K562 (cell line): ENCODE data around the gene PRKAG2. TPM values are rescaled to one million over a fixed set of nuclear protein-coding genes. Genes with fewer than 3 reads are reported as not detected.

Source experiments
- ATAC-seq: fragments of 200-7000 bp; cut with Tn5 transposase; 3 replicates; pipeline ENCODE4 v1.9.1; 2020; ENCODE audit warnings: moderate library complexity
- BruUV-seq: library from RNA; stranded (reverse); fragments of 400-500 nt; replicated peaks from 2 replicates; lab custom pipeline; 2021; lab: Mats Ljungman, UMichigan
- CTCF ChIA-PET: fragments of 300-600 bp; formaldehyde crosslinking; extraction: SDS; loops from one replicate; lab custom pipeline; 2021; ENCODE audit warnings: low intra/inter-chr PET ratio; lab: Yijun Ruan, JAX
- POLR2A ChIA-PET: fragments of 300-600, 350-650 bp; sonication (Branson Sonifier 250); formaldehyde crosslinking; extraction: SDS; loops from one replicate; lab custom pipeline; 2021; ENCODE audit warnings: antibody characterized with exemption, inconsistent platforms; lab: Yijun Ruan, JAX
- DNase-seq, 4 experiments: peaks; one replicate each; pipeline versions ENCODE4 v3.0.0 to v3.0.0-alpha.2; 2011 to 2018; ENCODE audit warnings: low spot score in 3 of 4, mixed read lengths in 3 of 4; ENCODE audit errors: extremely low read depth in 1 of 4
- FAIRE-seq: peaks from 2 replicates; lab custom pipeline; 2011; peaks lifted over from hg19 to GRCh38; lab: Jason Lieb, UNC
- H2AFZ ChIP-seq: 2 replicates; pipeline ENCODE4 v1.6.0; 2011; ENCODE audit warnings: low read depth, low read length, control low read depth, inconsistent platforms
- H3K27ac ChIP-seq: fragments of 200-600 bp; 3 replicates; pipeline ENCODE4 v1.8.0; 2011; ENCODE audit warnings: low read depth, mild to moderate bottlenecking, control low read depth, inconsistent platforms, low read length, moderate library complexity, mixed read lengths; ENCODE audit errors: extremely low read depth
- H3K27me3 ChIP-seq, 2 experiments: fragments of 300-600 bp in 1 of 2; 2 replicates in 1 of 2; 3 replicates in 1 of 2; pipeline versions ENCODE4 v1.6.0 to v1.8.0; 2011; ENCODE audit warnings: inconsistent platforms in 2 of 2, low read length in 2 of 2, mild to moderate bottlenecking in 1 of 2, mixed read lengths in 1 of 2, moderate library complexity in 1 of 2; ENCODE audit not compliant: control insufficient read depth in 2 of 2, insufficient read depth in 2 of 2
- H3K36me3 ChIP-seq: fragments of 300-600 bp; 3 replicates; pipeline ENCODE4 v1.8.0; 2011; ENCODE audit warnings: mild to moderate bottlenecking, low read length, inconsistent platforms; ENCODE audit not compliant: control insufficient read depth, insufficient read depth
- H3K4me1 ChIP-seq, 2 experiments: fragments of 200-600 bp in 1 of 2; replicated peaks in 1 of 2; 2 replicates in 1 of 2; 3 replicates in 1 of 2; pipeline versions ENCODE4 v1.5.1 to v1.8.0; 2011; ENCODE audit warnings: inconsistent platforms in 2 of 2, low read length in 2 of 2, mild to moderate bottlenecking in 1 of 2, mixed read lengths in 1 of 2, moderate library complexity in 1 of 2; ENCODE audit not compliant: control insufficient read depth in 2 of 2, insufficient read depth in 2 of 2
- H3K4me2 ChIP-seq: 2 replicates; pipeline ENCODE4 v1.6.1; 2011; ENCODE audit warnings: low read length, control low read depth, inconsistent platforms, mixed read lengths; ENCODE audit not compliant: insufficient read depth
- H3K4me3 ChIP-seq: fragments of 200-600 bp; sonication (generic), shearing (Covaris generic); 2 replicates; pipeline ENCODE4 v1.5.1; 2016; ENCODE audit warnings: control low read depth, inconsistent platforms
- H3K79me2 ChIP-seq: fragments of 200-600 bp; 3 replicates; pipeline ENCODE4 v1.8.0; 2011; ENCODE audit warnings: low read length, inconsistent platforms; ENCODE audit not compliant: control insufficient read depth, insufficient read depth
- H3K9ac ChIP-seq, 2 experiments: 2 replicates each; pipeline versions ENCODE4 v1.6.0 to v1.6.1; 2011; ENCODE audit warnings: low read depth in 2 of 2, low read length in 2 of 2, control low read depth in 1 of 2, inconsistent platforms in 1 of 2, mild to moderate bottlenecking in 1 of 2, mixed read lengths in 1 of 2; ENCODE audit not compliant: insufficient read depth in 1 of 2
- H3K9me1 ChIP-seq: one replicate; pipeline ENCODE4 v1.6.0; 2011; ENCODE audit warnings: inconsistent platforms, mild to moderate bottlenecking, low read length, moderate library complexity; ENCODE audit not compliant: control insufficient read depth, insufficient read depth
- H3K9me3 ChIP-seq: replicated peaks from 2 replicates; pipeline ENCODE4 v1.5.1; 2011; ENCODE audit warnings: low read depth, low read length, inconsistent platforms; ENCODE audit not compliant: control insufficient read depth, insufficient read depth
- H4K20me1 ChIP-seq: replicated peaks from 2 replicates; pipeline ENCODE4 v1.6.1; 2011; ENCODE audit warnings: low read length, inconsistent platforms, mixed read lengths; ENCODE audit not compliant: control insufficient read depth, insufficient read depth
- ELF4 ChIP-seq: fragments of 450-650 bp; formaldehyde crosslinking; IDR thresholded peaks from 2 replicates; pipeline ENCODE4 v1.4.0; 2022; ENCODE audit warnings: missing genetic modification characterization
- NFE2L1 ChIP-seq: fragments of 450-650 bp; IDR thresholded peaks from 2 replicates; pipeline ENCODE4 v1.6.1; 2016; ENCODE audit warnings: missing genetic modification characterization, low read depth, mild to moderate bottlenecking, missing compliant biosample characterization, moderate library complexity, borderline replicate concordance
- RBM14 ChIP-seq: fragments of 200-400 bp; formaldehyde crosslinking; IDR thresholded peaks from 2 replicates; pipeline ENCODE4 v1.6.1; 2018; ENCODE audit warnings: low read depth, mild to moderate bottlenecking, low read length, moderate library complexity, borderline replicate concordance; ENCODE audit not compliant: insufficient read depth
- STAT5A ChIP-seq: IDR thresholded peaks from 2 replicates; pipeline ENCODE4 v1.6.1; 2012; ENCODE audit warnings: low read length, inconsistent platforms, borderline replicate concordance
- WGBS: fragments of 100-300 bp; shearing (Covaris generic); methylation state at CpG from one replicate; pipeline ENCODE4 v1.1.6; 2016; ENCODE audit warnings: low coverage, mixed read lengths; ENCODE audit not compliant: insufficient coverage; ENCODE audit errors: missing lambda C conversion rate; 5-methylcytosine and 5-hydroxymethylcytosine counted together
- in situ Hi-C: fragments of 300-500 bp; cut with MboI; formaldehyde crosslinking; loops from 4 replicates; pipeline ENCODE4 v1.15.0; 2018; ENCODE audit warnings: inconsistent platforms, mixed read lengths
- intact Hi-C: fragments of 100-400 bp; cut with micrococcal nuclease; formaldehyde crosslinking; loops from 2 replicates; pipeline ENCODE4 v1.14.2; 2022
- polyA plus RNA-seq, 8 experiments: library from polyadenylated mRNA; depleted of rRNA in 4 of 8; stranded (reverse) in 5 of 8; unstranded in 3 of 8; fragments of >200 nt; fragmentation: Nextera tagmentation in 2 of 8; fragmentation: Illumina TruSeq in 1 of 8; extraction: Ambion mirVana in 2 of 8; extraction: Trizol in 1 of 8; gene quantifications; 2 replicates each; pipeline versions ENCODE4 v1.2.1 to v1.2.3, GENCODE V29; 2011 to 2014; ENCODE audit warnings: inconsistent platforms in 1 of 8, missing spikeins in 1 of 8
- total RNA-seq, 7 experiments: library from RNA; depleted of rRNA in 6 of 7; stranded (reverse); fragments of >200 nt in 6 of 7; fragmentation: Illumina TruSeq in 2 of 7; extraction: Trizol in 2 of 7; gene quantifications; 2 replicates each; pipeline versions ENCODE4 v1.2.1 to v1.2.3, GENCODE V29; 2011 to 2021; ENCODE audit warnings: low replicate concordance in 1 of 7
- TF ChIP-seq, protein P1 (sequence below): sonication (generic); formaldehyde crosslinking; IDR thresholded peaks from 2 replicates; pipeline ENCODE4 v1.4.0; 2020; ENCODE audit warnings: mild to moderate bottlenecking, missing genetic modification reagents
- TF ChIP-seq, protein P2 (sequence below): IDR thresholded peaks from 3 replicates; pipeline ENCODE4 v1.6.1; 2011; ENCODE audit warnings: borderline replicate concordance, mild to moderate bottlenecking, moderate library complexity; ENCODE audit not compliant: insufficient read length; ENCODE audit errors: extremely low read depth

Gene PRKAG2
- total and polyA plus RNA-seq, 9 of the 15 experiments (the other 6 are each of a cell fraction or from before 2014, with no cell fraction given): 0.99 to 5.6 (median 3.3) TPM

GRCh38 chr7:151690606-151691005, 186.3 kb downstream of the PRKAG2 start:
- TF ChIP-seq RBM14 (no peak), NFE2L1 (no peak), ELF4 (CRISPR knock-in tag) (no peak), STAT5A (no peak)
- TF ChIP-seq, protein P1, sequence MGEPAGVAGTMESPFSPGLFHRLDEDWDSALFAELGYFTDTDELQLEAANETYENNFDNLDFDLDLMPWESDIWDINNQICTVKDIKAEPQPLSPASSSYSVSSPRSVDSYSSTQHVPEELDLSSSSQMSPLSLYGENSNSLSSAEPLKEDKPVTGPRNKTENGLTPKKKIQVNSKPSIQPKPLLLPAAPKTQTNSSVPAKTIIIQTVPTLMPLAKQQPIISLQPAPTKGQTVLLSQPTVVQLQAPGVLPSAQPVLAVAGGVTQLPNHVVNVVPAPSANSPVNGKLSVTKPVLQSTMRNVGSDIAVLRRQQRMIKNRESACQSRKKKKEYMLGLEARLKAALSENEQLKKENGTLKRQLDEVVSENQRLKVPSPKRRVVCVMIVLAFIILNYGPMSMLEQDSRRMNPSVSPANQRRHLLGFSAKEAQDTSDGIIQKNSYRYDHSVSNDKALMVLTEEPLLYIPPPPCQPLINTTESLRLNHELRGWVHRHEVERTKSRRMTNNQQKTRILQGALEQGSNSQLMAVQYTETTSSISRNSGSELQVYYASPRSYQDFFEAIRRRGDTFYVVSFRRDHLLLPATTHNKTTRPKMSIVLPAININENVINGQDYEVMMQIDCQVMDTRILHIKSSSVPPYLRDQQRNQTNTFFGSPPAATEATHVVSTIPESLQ: no peak
- TF ChIP-seq, protein P2, sequence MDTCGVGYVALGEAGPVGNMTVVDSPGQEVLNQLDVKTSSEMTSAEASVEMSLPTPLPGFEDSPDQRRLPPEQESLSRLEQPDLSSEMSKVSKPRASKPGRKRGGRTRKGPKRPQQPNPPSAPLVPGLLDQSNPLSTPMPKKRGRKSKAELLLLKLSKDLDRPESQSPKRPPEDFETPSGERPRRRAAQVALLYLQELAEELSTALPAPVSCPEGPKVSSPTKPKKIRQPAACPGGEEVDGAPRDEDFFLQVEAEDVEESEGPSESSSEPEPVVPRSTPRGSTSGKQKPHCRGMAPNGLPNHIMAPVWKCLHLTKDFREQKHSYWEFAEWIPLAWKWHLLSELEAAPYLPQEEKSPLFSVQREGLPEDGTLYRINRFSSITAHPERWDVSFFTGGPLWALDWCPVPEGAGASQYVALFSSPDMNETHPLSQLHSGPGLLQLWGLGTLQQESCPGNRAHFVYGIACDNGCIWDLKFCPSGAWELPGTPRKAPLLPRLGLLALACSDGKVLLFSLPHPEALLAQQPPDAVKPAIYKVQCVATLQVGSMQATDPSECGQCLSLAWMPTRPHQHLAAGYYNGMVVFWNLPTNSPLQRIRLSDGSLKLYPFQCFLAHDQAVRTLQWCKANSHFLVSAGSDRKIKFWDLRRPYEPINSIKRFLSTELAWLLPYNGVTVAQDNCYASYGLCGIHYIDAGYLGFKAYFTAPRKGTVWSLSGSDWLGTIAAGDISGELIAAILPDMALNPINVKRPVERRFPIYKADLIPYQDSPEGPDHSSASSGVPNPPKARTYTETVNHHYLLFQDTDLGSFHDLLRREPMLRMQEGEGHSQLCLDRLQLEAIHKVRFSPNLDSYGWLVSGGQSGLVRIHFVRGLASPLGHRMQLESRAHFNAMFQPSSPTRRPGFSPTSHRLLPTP: no peak
- H3K9me3 ChIP-seq: no peaks in the 10 kb centered on the region
- no peaks in the 10 kb centered on the region for H3K79me2 ChIP-seq
- H3K9ac ChIP-seq: no peak overlapping the region
- H4K20me1 ChIP-seq: no peaks in the 10 kb centered on the region
- H3K36me3 ChIP-seq: no peaks in the 10 kb centered on the region
- no peak overlapping the region for H3K27ac ChIP-seq
- BruUV-seq: no TSS peak
- FAIRE-seq (no peak), DNase-seq (no peak), ATAC-seq (no peak)
- WGBS: 4% methylated on average over 6 of the region's 6 CpGs
- H3K4me1 ChIP-seq: peaks cover 11 to 13% of the 10 kb centered on the region in 2 experiments
- no peaks in the 10 kb centered on the region for H3K9me1 ChIP-seq
- in situ Hi-C loops: no loop called here
- H3K4me3 ChIP-seq: no peak overlapping the region
- H2AFZ ChIP-seq: no peak overlapping the region
- POLR2A ChIA-PET: no interaction called here
- intact Hi-C loops: no loop called here
- peaks cover 53 to 74% of the 10 kb centered on the region in 2 experiments for H3K27me3 ChIP-seq
- CTCF ChIA-PET: no interaction called here
- no peak overlapping the region for H3K4me2 ChIP-seq
